Keratinocyte (primary cell): ENCODE data around the gene CD207.

Experiments
- EZH2 ChIP-seq: IDR thresholded peaks from one replicate; pipeline ENCODE4 v1.6.1; 2012; ENCODE audit warnings: inconsistent platforms, mild to moderate bottlenecking, low read length, moderate library complexity
- TF ChIP-seq, protein P1 (sequence below), 3 experiments: IDR thresholded peaks in 1 of 3; conservative IDR thresholded peaks in 1 of 3; optimal IDR thresholded peaks in 1 of 3; 2 replicates in 2 of 3; 3 replicates in 1 of 3; pipeline versions ENCODE3 to v1.5.1; 2011; ENCODE audit warnings: low read length in 3 of 3, mild to moderate bottlenecking in 3 of 3, moderate library complexity in 2 of 3, control low read depth in 1 of 3, inconsistent platforms in 1 of 3; ENCODE audit not compliant: insufficient read depth in 2 of 3; ENCODE audit errors: extremely low read depth in 1 of 3

DNA sequence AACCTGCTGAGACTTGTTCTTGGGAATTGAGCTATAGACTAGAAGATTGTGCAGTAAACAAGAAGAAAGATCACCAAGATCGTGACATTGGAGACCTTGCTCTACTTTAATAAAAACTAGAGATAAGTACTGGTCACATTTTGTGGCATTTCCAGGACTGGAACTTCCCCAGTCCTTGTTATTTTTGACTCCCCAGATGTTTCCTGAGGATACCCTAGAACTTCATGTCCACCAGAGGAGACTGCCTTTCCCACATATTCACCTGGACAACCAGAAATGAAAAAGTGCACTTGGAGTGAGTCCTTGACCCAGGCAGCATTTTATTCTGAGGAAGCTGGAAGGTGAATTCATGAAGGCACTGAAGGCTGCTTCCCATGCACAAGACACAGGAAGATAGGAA, 5.7 kb downstream of the CD207 start:
- TF ChIP-seq, protein P1, sequence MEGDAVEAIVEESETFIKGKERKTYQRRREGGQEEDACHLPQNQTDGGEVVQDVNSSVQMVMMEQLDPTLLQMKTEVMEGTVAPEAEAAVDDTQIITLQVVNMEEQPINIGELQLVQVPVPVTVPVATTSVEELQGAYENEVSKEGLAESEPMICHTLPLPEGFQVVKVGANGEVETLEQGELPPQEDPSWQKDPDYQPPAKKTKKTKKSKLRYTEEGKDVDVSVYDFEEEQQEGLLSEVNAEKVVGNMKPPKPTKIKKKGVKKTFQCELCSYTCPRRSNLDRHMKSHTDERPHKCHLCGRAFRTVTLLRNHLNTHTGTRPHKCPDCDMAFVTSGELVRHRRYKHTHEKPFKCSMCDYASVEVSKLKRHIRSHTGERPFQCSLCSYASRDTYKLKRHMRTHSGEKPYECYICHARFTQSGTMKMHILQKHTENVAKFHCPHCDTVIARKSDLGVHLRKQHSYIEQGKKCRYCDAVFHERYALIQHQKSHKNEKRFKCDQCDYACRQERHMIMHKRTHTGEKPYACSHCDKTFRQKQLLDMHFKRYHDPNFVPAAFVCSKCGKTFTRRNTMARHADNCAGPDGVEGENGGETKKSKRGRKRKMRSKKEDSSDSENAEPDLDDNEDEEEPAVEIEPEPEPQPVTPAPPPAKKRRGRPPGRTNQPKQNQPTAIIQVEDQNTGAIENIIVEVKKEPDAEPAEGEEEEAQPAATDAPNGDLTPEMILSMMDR (optimal IDR thresholded peaks at IDR 0.05 in 1 of 3, IDR thresholded peaks at IDR 0.05 in 1 of 3, conservative IDR thresholded peaks at IDR 0.05 in 1 of 3; ENCODE audit: extremely low read depth in 1 of 3, insufficient read depth in 2 of 3, low read length in 3 of 3) = no peak
- no peak for TF ChIP-seq EZH2
